Central memory CD8-positive, alpha-beta T cell (primary cell): ENCODE data around the gene HSPA1B.
A peak's percentile ranks its signal among the peaks of the same experiment; 100 is the strongest.

ENCODE experiments used
- ATAC-seq: fragments of 150-1000 bp; cut with Tn5 transposase; replicated peaks from 2 replicates; pipeline ENCODE4 v1.10.0; 2022; ENCODE audit warnings: mild to moderate bottlenecking, moderate FRiP score, moderate number of reproducible peaks; ENCODE audit not compliant: poor library complexity, severe bottlenecking; ENCODE audit errors: extremely low read depth
- DNase-seq, 2 donors: peaks; one replicate each; pipeline ENCODE4 v3.0.0; 2021; ENCODE audit warnings: low spot score in 2 of 2
- H3K27ac Mint-ChIP-seq: one replicate; pipeline ENCODE4 v1.8.0; 2022; ENCODE audit warnings: low read depth, mild to moderate bottlenecking, moderate library complexity, mixed read lengths
- H3K27me3 Mint-ChIP-seq: one replicate; pipeline ENCODE4 v1.8.0; 2022; ENCODE audit warnings: mixed read lengths
- H3K36me3 Mint-ChIP-seq: one replicate; pipeline ENCODE4 v1.8.0; 2022; ENCODE audit warnings: mild to moderate bottlenecking, moderate library complexity, mixed read lengths; ENCODE audit not compliant: insufficient read depth
- H3K4me1 Mint-ChIP-seq: one replicate; pipeline ENCODE4 v1.8.0; 2022; ENCODE audit warnings: mixed read lengths
- H3K4me3 Mint-ChIP-seq: one replicate; pipeline ENCODE4 v1.8.0; 2022; ENCODE audit warnings: mild to moderate bottlenecking, moderate library complexity, mixed read lengths
- H3K9me3 Mint-ChIP-seq: one replicate; pipeline ENCODE4 v1.8.0; 2022; ENCODE audit warnings: mixed read lengths

HSPA1B gene

DNA sequence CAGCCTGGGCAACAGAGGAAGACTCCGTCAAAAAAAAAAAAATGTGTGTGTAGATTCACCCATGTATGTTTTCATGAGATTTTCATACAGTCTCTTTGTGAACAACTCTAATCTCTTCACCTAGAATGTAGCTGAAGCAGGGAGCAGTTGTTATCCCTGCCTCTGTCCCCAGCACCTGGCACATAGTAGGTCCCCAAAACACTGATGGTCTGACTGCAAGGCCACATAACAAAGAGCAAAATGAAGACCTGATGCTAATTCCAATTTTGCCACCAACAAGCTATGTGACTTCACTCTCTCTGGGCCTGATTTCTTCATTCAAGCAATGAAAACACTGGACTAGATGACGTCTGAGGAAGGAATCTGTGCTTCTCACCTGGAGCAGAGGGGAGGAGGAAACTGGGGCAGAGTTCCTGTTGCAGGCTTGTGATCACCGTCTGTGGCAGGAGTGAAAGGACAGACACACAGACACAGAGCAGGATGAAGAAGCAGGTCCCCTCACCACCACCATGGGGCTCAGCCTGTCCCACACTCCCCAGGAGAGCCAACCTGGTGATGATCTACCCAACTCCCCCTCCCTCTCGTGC is 46.6 kb downstream of the HSPA1B start:
- Mint-ChIP-seq H3K36me3 (peaks cover 2% of the 10 kb centered on the region), H3K4me1 (no peaks in the 10 kb centered on the region), H3K9me3 (no peaks in the 10 kb centered on the region), H3K4me3 (no peak overlapping the region), H3K27me3 (no peaks in the 10 kb centered on the region), H3K27ac (peak overlapping the region; percentile 23)
- DNase-seq (no peak), ATAC-seq (no peak)

GRCh38 chr6:31874836-31875572 is 47.5 kb downstream of the HSPA1B start:
- peaks cover 5% of the 10 kb centered on the region for H3K36me3 Mint-ChIP-seq
- no peaks in the 10 kb centered on the region for H3K4me1 Mint-ChIP-seq
- no peak for ATAC-seq
- no peak overlapping the region for H3K4me3 Mint-ChIP-seq
- no peak overlapping the region for H3K27ac Mint-ChIP-seq
- no peaks in the 10 kb centered on the region for H3K27me3 Mint-ChIP-seq
- no peaks in the 10 kb centered on the region for H3K9me3 Mint-ChIP-seq
- no peak for DNase-seq

- no peak overlapping the region for H3K4me3 Mint-ChIP-seq
- H3K4me1 Mint-ChIP-seq = no peaks in the 10 kb centered on the region
- no peaks in the 10 kb centered on the region for H3K9me3 Mint-ChIP-seq
- H3K27ac Mint-ChIP-seq = no peak overlapping the region
- peaks cover 10% of the 10 kb centered on the region for H3K36me3 Mint-ChIP-seq
- H3K27me3 Mint-ChIP-seq = no peaks in the 10 kb centered on the region
- ATAC-seq (no peak), DNase-seq (no peak)
These were observed 48.3 kb downstream of the HSPA1B start for GRCh38 chr6:31875877-31876276.

DNA sequence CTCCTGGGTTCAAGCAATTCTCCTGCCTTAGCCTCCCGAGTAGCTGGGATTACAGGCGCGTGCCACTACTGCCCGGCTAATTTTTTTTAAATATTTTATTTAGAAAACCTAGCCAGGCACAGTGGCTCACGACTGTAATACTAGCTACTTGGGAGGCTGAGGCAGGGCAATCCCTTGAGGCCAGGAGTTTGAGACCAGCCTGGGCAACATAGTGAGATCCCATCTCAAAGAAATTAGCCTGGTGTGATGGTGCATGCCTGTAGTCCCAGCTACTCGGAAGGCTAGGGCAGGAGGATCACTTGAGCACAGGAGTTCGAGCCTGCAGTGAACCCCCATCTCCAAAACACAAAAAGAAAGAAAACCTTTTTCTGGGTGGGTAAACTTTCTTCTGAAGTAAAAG is 48.8 kb downstream of the HSPA1B start:
- H3K9me3 Mint-ChIP-seq = no peaks in the 10 kb centered on the region
- no peaks in the 10 kb centered on the region for H3K4me1 Mint-ChIP-seq
- DNase-seq = no peak
- no peak overlapping the region for H3K27ac Mint-ChIP-seq
- no peak for ATAC-seq
- no peaks in the 10 kb centered on the region for H3K27me3 Mint-ChIP-seq
- no peak overlapping the region for H3K4me3 Mint-ChIP-seq
- H3K36me3 Mint-ChIP-seq = peaks cover 13% of the 10 kb centered on the region

- Mint-ChIP-seq H3K36me3 (peaks cover 18% of the 10 kb centered on the region), H3K27ac (no peak overlapping the region), H3K9me3 (no peaks in the 10 kb centered on the region), H3K4me3 (no peak overlapping the region), H3K4me1 (no peaks in the 10 kb centered on the region), H3K27me3 (no peaks in the 10 kb centered on the region)
- no peak for ATAC-seq
- no peak for DNase-seq
These were observed 49.6 kb downstream of the HSPA1B start for GRCh38 chr6:31877125-31877650.

GRCh38 chr6:31877651-31878161 is 50.2 kb downstream of the HSPA1B start:
- no peaks in the 10 kb centered on the region for H3K9me3 Mint-ChIP-seq
- ATAC-seq = no peak

GRCh38 chr6:31878222-31878621 is 50.7 kb downstream of the HSPA1B start:
- H3K27ac Mint-ChIP-seq = peak overlapping the region; percentile 29
- no peaks in the 10 kb centered on the region for H3K27me3 Mint-ChIP-seq
- H3K36me3 Mint-ChIP-seq = peaks cover 20% of the 10 kb centered on the region
- no peak overlapping the region for H3K4me3 Mint-ChIP-seq
- H3K4me1 Mint-ChIP-seq = no peaks in the 10 kb centered on the region
- H3K9me3 Mint-ChIP-seq = no peaks in the 10 kb centered on the region
- no peak for ATAC-seq
- no peak for DNase-seq

More at GRCh38 chr6:31877651-31878161, 50.2 kb downstream of the HSPA1B start:
- no peaks in the 10 kb centered on the region for H3K4me1 Mint-ChIP-seq
- H3K27ac Mint-ChIP-seq = peak overlapping the region; percentile 29
- no peak overlapping the region for H3K4me3 Mint-ChIP-seq
- peaks cover 20% of the 10 kb centered on the region for H3K36me3 Mint-ChIP-seq
- H3K27me3 Mint-ChIP-seq = no peaks in the 10 kb centered on the region
- DNase-seq = no peak

DNA sequence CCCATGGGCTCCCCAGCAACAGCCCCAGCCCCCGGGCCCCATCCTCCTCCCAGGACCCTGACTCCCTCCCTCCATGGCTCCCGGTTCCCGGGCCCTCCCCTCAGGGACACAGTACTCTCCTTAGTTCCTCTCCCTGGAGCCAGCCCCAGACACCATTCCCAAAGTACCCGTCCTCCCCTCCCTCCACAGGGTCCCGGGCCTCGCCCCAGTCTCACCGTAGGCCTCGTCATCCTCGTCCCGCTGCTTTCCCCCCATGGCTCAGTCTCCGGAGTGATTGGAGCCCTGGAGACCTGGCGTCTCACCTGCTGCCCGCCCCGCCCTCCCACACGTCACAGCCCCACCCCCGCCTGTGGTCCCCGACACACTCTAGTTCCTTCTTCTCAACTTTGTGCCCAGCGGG is 51.2 kb downstream of the HSPA1B start, which contains the start of gene SLC44A4:
SLC44A4 (minus strand) TSS at position 272 of the 400 bp plus-strand sequence; CDS start at position 255, 17 bp downstream.
- Mint-ChIP-seq H3K27me3 (no peaks in the 10 kb centered on the region), H3K9me3 (no peaks in the 10 kb centered on the region), H3K36me3 (peaks cover 24% of the 10 kb centered on the region), H3K4me3 (no peak within 1 kb of the TSS), H3K27ac (peak within 1 kb of the TSS; percentile 29), H3K4me1 (no peaks in the 10 kb centered on the region)
- ATAC-seq = no peak
- DNase-seq = no peak

DNA sequence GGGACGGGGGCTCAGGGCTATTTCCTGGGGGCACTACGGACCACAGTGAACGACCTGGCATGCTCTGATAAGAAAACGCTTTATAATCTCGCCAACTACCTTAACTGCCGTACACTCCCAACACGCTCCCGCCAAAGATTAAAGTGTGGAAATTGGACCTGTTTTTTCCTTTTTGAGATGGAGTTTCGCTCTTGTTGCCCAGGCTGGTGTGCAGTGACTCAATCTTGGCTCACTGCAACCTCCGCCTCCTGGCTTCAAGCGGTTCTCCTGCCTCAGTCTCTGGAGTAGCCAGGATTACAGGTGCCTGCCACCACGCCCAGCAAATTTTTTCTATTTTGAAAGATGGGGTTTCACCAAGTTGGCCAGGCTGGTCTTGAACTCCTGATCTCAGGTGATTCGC is 51.6 kb downstream of the HSPA1B start:
- no peak overlapping the region for H3K27ac Mint-ChIP-seq
- no peak for ATAC-seq
- H3K36me3 Mint-ChIP-seq = peaks cover 27% of the 10 kb centered on the region

More for the DNA sequence above, 51.6 kb downstream of the HSPA1B start:
- H3K27me3 Mint-ChIP-seq = no peaks in the 10 kb centered on the region
- H3K4me3 Mint-ChIP-seq = no peak overlapping the region
- DNase-seq = no peak
- no peaks in the 10 kb centered on the region for H3K4me1 Mint-ChIP-seq
- H3K9me3 Mint-ChIP-seq = no peaks in the 10 kb centered on the region
